ENCODE data around the gene KSR1.

GRCh38 chr17:27542841-27543463, 86.7 kb downstream of the KSR1 start:
- TF ChIP-seq EP300 (IDR thresholded peaks at IDR 0.05) (no peak), CTCF (IDR thresholded peaks at IDR 0.05) (no peak)
